ENCODE results near the gene NTNG1. TPM values are rescaled to one million over a fixed set of nuclear protein-coding genes. Genes with fewer than 3 reads are reported as not detected.
"Not testable (repeated sequence)": the region's sequence is repeated elsewhere in the genome, so short reads cannot be mapped to it uniquely, and the experiment has no call there.

The NTNG1 gene
- total RNA-seq, 1 experiment from 2014 or later = 0.41 TPM

DNA sequence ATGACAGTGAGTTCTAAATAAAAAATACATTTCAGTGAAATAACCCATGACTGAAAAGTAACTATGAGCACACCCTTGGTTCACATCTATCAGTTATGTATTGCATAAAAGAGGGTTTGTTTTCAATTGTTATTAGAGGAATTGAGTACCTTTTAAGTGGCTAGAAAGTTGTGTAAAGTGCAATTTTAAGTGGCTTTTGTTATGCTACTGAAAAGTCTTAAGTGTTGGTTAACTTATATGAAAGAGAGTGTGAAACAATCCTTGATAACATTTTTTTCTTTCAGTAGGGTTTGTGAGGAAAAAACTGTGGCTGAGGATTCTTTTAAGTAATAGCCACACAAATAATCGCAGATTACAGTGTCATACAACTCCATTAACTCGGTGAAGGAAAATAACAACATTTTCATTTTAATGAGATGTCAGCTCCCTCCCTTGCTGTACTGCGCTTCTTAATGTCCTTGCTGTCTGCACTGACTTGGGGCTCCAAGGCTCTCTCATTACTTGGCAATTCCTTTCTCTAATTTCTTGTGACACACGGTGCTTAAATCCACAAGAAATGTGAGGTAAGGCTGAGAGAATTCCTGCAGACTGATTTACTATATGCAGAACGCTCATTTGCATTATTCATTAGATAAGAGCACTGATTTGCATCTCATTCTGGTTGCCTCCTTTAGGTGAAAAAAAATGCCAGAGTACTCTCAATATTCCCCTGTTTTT lies 40.6 kb downstream of the NTNG1 start:
- DNase-seq (ENCODE audit: low read depth) = no peak
- in situ Hi-C loops (cut with HindIII; ENCODE audit: low pct_unique_long_range_greater_than_20kb, low sequenced_read_pairs) = no loop called here

DNA sequence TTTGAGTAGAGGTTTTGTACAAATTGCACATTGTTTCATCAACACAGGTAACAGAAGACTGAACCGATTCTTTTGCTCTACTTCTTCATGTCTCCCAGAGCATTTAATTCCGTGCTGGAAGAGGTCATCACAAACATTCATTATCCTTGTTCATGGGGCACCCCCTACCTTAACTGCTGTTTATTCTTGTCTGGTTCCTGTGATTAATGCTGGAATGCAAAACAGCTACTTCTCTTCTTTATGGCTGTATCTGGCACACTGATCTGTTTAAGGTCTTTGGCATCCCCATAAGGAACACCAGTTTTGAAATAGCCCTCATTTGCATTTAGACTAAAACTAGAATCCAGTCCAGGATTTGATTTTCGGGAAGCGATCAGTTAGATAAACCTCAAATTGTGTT lies 42.2 kb downstream of the NTNG1 start:
- in situ Hi-C loops (cut with HindIII; ENCODE audit: low pct_unique_long_range_greater_than_20kb, low sequenced_read_pairs) = no loop called here
- no peak for DNase-seq (ENCODE audit: low read depth)

DNA sequence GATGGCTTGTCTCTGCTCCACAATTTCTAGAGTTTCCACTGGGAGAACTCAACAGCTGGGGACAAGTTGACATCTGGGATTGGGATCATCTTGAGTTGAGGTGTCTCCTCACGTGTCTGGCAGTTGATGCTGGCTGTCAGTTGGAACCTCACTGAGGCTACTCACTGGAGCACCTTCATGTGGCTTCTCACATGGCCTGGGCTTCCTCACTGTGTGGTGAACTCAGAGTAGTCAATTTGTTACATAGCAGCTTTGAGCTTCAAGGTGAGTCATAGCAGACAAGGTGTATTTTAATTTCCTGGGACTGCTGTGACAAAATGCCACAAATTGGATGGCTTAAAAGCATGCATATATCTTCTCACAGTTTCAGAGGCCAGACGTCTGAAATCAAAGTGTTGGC lies 44.0 kb downstream of the NTNG1 start:
- in situ Hi-C loops (cut with HindIII; ENCODE audit: low pct_unique_long_range_greater_than_20kb, low sequenced_read_pairs) = no loop called here
- DNase-seq (ENCODE audit: low read depth) = no peak

DNA sequence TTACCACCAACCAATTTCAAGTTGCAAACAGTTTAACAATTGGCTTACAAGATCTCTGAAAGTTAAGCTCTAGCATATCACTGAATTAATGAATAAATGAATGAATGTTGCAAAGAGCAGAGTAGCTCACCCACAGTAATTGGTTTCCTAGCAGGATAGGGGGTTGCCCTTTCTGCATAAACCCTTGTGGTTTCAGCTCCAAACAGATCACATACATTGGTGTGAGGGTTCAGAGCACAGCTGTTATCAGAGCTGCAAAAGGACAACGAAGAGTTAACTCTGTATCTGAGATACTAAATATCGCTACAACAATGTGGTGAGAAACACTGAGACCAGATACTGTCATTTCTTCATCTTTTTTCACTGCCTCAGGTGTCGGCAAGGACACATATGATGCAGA lies 46.6 kb downstream of the NTNG1 start:
- in situ Hi-C loops (cut with HindIII; ENCODE audit: low pct_unique_long_range_greater_than_20kb, low sequenced_read_pairs) = no loop called here
- no peak for DNase-seq (ENCODE audit: low read depth)

DNA sequence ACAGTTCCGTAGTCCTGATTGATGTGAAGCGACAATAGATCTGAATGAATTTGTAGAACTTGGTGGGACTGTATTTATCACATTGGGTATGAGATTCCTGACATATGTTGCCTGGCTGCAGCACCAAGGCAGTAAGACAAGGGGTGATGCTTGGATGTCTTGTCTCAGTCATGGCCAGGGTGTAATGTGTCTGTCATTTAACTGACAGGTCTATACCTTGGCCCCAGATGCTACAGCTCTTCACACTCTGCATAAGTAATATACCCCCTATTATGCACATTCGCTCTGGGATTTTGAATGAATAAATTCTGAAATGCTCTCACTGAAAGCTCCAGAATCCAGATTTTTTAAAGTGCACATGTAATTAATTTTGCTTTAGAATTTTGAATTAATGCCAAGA lies 47.3 kb downstream of the NTNG1 start:
- in situ Hi-C loops (cut with HindIII; ENCODE audit: low pct_unique_long_range_greater_than_20kb, low sequenced_read_pairs) = no loop called here
- DNase-seq (ENCODE audit: low read depth) = no peak

DNA sequence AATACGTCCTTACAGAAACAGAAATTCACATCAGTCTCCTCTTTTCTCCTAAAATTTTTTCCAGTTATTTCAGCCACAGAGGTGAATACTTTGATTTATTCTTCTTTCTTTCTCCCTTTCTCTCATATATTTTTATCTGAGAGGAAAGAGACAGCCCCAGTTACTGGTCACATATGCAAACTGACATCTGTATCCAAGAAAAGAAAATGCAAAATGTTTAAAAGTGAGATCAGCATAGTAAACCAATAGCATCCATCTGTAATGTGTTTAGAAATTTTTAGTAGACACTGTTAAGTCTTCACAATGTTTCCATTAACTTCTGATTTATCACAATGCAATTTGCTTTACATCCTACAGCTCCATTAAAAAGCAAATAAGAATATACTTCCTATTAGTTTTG lies 53.5 kb downstream of the NTNG1 start:
- no peak for DNase-seq (ENCODE audit: low read depth)
- in situ Hi-C loops (cut with HindIII; ENCODE audit: low pct_unique_long_range_greater_than_20kb, low sequenced_read_pairs) = no loop called here

DNA sequence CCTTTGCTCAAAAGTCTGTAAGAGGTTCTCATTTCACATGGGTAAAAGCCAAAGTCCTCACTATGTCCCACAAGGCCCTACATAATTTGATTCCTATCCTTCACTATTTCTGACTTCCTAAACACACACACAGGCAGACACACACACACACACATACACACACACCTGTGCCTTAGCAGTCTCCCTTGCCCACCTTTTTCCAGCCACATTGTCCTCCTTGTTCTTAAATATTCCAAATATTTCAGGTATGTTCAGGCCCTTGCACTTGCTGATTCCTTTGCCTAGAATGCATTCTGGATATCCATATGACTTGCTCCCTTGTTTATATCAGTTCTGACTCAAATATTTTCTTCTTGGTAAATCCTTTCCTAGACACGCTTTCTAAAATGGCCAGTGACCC lies 54.6 kb downstream of the NTNG1 start:
- DNase-seq (ENCODE audit: low read depth) = no peak
- in situ Hi-C loops (cut with HindIII; ENCODE audit: low pct_unique_long_range_greater_than_20kb, low sequenced_read_pairs) = no loop called here

DNA sequence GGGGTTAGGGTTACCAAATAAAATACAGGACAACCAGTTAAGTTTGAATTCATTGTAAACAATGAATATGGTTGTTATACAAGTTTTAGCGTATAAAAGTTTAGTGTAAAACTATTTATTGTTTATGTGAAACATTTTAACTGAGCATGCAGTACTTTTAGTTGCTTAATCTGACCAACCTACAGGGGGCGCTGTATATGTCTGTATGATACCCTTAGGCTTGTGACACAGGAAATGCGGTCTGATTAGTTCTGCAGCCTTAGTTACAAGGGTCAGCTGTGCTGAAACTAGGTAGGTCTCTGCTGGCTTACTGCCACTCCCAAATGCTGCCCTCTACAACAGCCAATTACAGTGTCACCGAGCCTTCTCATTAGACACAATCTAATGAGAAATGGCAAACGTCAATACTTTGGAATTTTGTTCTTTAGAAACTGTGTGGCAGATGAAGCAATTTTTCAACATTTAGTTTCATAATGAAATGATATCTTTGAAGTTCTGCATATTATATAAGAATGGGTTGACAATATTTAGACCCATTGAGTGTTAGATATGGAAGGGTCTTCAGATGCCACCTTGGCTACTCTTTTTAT lies 56.2 kb downstream of the NTNG1 start:
- in situ Hi-C loops (cut with HindIII; ENCODE audit: low pct_unique_long_range_greater_than_20kb, low sequenced_read_pairs) = no loop called here
- no peak for DNase-seq (ENCODE audit: low read depth)

DNA sequence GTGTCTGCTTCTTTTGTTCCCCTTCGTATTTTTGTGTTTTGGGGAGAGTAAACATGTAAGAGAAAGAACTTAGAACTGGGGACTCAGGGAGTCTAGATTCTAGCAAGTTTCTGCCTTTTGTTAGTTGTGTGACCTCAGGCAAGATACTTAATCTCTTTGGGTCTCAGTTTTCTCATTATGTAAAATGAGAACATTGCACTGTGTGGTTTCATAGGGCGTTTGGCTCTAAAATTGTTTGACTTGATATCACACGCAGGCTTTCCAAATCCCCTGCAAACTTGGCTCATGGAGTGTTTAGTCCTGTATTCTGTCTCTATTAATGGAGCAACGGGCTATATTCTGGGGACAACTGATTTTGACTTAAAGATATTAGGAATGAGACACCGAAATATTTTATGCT lies 57.7 kb downstream of the NTNG1 start:
- no peak for DNase-seq (ENCODE audit: low read depth)
- in situ Hi-C loops (cut with HindIII; ENCODE audit: low pct_unique_long_range_greater_than_20kb, low sequenced_read_pairs) = no loop called here

DNA sequence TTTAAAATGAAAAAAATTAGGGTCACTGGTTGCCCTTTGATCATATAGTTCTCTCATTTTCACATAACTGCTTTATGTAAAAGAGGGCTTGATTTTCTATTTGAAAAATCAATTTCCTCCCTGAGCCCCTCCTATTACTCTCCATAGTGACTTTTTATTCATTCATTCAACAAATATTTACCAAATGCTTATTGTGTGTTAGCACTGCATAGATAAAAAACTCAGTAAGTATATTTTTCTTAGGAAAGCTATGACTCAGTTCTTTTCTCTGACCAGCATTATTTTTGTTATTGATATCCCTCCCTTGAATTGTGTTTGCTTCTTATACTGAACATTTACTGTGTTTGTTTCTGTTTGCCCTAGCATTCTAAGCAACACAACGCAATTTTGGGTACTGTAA lies 59.8 kb downstream of the NTNG1 start:
- DNase-seq (ENCODE audit: low read depth) = no peak
- in situ Hi-C loops (cut with HindIII; ENCODE audit: low pct_unique_long_range_greater_than_20kb, low sequenced_read_pairs) = no loop called here

DNA sequence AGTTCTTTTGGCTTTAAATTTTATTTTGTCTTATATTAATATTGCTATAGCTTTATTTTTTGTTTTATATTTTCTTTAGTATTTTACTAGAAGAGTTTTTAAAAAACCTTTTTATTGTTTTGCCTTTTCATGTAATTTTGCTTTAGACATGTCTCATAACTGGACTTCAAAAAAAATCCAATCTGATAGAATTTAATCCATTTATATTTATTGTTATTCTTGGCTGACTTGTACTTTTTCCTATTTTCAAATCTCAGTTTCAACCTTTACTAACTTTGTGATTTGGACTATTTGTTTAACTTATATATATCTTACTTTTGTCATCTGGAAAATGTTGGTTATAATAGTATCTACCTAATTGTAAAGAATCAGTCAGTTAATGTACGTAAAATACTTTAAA lies 61.2 kb downstream of the NTNG1 start:
- DNase-seq (ENCODE audit: low read depth) = no peak
- in situ Hi-C loops (cut with HindIII; ENCODE audit: low pct_unique_long_range_greater_than_20kb, low sequenced_read_pairs) = no loop called here

DNA sequence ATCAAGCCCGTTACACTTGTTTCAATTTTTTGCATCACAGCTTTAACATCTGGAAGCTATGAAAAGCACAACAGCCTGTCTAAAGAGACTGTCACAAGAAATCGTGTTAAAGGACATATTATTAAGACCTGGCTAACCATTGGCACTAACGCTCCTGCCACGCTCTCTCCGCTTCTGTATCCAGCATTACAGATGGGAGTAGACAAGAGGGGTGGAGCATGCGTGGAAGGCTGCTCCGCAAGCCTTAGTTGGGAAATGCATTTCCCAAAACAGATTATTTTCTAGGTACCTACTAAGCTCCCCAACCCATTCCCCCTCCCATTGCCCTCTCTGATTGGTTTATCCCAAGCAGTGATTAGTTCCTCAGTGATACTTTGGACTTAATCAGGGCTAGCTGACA lies 72.4 kb downstream of the NTNG1 start:
- in situ Hi-C loops (cut with HindIII; ENCODE audit: low pct_unique_long_range_greater_than_20kb, low sequenced_read_pairs) = no loop called here
- DNase-seq (ENCODE audit: low read depth) = no peak

DNA sequence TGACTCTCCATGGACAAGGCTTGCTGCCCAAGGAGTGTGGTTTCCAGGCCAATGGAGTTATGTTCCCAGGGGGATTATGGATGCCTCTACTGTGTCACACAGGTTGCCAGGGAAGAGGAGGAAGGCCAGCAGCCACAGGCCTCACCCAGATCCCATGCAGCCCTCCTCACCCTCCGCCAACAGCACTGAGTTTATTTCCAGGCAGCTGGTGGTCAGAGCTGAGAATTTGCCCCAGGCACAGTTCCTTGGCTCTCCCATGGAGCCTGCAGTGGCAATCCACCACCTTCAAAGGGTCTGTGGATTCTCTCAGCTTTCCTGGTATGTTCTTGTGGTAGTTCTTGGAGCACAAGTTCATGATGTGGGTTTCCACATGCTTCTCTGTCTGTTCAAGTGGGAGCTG lies 79.2 kb downstream of the NTNG1 start:
- DNase-seq (ENCODE audit: low read depth) = no peak
- in situ Hi-C loops (cut with HindIII; ENCODE audit: low pct_unique_long_range_greater_than_20kb, low sequenced_read_pairs) = no loop called here

DNA sequence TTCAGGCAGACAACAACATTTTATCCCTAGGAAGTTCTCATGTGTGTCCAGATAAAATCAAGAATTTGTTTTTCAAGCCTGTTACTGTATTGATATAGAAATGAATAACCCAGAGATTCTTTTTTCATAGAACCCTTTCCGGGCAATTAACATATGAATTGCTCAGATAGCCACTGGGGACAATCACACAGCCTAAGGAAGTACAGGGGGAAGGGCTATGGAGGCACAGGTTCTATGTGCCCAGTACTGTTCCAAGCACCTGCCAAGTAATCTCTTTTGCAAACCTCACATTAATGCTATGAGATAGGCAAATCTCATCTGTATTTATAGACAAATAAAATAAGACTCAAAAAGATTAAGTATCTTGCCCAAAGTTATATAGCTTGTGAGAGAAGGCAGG lies 84.9 kb downstream of the NTNG1 start:
- no peak for DNase-seq (ENCODE audit: low read depth)
- in situ Hi-C loops (cut with HindIII; ENCODE audit: low pct_unique_long_range_greater_than_20kb, low sequenced_read_pairs) = no loop called here

DNA sequence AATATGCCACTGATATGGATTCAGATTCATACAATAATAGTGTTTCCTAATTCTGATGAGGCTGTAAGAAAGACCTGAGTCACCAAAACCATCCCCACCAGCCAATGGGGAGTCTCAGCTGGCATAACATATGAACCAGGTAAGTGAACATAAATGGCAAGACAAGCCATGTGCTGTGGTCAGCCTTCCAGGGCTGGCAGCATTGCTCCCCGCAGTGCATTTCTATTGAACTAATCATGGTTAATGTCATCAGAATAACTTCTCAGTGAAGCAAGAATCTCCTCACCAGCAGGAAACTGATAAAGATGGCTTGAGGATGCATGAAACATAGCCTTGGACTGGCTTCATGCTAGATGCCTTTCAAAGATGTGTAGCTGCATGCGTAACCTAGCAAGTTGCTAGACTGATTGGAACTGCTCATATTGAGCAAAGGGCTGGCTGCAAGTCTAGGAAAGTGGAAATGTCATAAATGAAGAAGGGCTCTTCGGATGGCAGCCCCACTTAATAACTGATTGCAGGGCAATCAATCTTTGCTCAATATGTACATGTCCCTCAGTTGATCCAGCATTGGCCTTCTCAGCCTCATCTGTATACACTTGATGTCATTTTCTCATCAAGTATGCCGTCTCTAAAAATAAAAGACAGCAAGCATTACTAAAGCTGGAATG lies 88.0 kb downstream of the NTNG1 start:
- DNase-seq (ENCODE audit: low read depth) = no peak
- in situ Hi-C loops (cut with HindIII; ENCODE audit: low pct_unique_long_range_greater_than_20kb, low sequenced_read_pairs) = no loop called here

DNA sequence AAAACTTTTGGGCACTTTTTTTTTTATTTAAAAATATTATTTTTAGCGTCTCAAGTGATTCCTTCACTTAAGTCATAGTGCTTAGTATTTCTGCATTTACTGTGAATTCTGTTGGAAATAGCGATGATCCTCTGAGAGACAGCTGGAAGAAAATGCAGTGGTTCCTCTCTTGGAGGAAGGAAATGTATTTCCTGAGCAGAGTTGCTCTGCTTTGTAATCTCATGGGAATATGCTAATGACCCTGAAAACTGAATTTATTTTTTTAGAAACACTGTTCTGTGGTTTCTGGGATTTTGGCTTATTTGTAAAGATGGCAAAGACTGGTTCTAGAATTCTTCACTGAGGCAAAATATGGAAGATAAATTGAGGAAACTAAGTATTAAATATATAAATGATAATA lies 88.9 kb downstream of the NTNG1 start:
- DNase-seq (ENCODE audit: low read depth) = no peak
- in situ Hi-C loops (cut with HindIII; ENCODE audit: low pct_unique_long_range_greater_than_20kb, low sequenced_read_pairs) = no loop called here

DNA sequence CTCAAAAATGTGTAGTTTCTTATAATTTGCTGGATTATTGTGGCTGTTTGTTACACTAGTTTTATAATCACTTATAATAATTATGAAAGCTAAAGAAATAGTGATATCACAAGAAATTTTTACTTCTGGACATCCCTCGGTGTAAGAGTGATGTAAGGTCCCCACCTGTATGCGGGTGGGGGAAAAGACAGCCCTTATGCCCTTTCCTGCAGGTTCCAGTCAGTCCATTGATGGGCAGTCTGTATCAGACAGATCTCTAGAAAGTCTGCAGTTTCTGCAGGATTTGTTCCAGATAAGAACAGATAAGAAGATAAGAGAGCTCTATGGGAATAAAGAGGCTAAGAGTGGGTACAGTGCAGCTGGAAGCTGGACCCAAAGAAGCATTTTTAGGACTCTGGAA lies 89.3 kb downstream of the NTNG1 start:
- in situ Hi-C loops (cut with HindIII; ENCODE audit: low pct_unique_long_range_greater_than_20kb, low sequenced_read_pairs) = no loop called here
- no peak for DNase-seq (ENCODE audit: low read depth)

DNA sequence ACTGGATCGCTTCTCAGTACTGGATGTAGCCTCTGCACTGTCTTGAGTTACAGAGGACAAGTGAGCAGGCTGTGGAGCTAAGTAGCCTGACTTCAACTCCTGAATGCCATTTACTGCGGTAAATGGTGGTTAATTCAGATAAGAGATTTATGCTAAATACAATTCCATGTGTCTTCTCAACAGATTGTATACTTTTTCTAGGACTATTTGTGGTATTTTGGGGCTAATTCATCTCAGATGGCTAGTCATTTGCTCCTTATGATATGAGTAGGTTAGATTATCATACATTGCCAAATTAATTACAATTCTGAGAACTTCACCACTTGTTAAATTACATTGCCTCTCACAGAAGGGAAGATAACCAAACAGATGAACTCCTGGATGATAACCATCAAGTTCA lies 90.5 kb downstream of the NTNG1 start:
- no peak for DNase-seq (ENCODE audit: low read depth)
- in situ Hi-C loops (cut with HindIII; ENCODE audit: low pct_unique_long_range_greater_than_20kb, low sequenced_read_pairs) = no loop called here

DNA sequence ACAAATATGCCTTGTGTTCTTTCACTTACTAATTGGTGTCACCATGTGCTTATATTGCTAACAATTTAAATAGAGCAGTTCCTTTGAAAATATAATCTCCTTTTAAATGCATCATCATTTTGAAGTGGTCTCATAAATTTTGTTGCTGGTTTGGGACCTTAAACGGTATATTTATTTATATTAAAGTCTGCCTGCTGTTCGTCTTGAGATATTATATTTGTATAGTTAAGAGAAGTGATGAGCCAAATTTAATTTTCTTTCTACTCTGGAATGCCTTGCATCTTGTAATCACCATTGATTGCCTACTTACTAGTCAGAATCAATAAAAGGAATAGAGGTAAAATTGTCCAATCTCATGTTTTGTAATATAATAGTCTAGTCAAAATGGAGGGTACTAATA lies 91.6 kb downstream of the NTNG1 start:
- in situ Hi-C loops (cut with HindIII; ENCODE audit: low pct_unique_long_range_greater_than_20kb, low sequenced_read_pairs) = no loop called here

DNA sequence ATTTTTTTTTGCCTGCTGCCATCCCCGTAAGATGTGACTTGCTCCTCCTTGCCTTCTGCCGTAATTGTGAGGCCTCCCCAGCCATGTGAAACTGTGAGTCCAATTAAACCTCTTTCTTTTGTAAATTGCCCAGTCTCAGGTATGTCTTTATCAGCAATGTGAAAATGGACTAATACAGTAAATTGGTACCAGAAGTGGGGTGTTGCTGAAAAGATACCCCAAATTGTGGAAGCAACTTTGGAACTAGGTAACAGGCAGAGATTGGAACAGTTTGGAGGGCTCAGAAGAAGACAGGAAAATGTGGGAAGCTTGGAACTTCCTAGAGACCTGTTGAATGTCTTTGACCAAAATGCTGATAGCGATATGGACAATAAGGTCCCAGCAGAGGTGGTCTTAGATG lies 95.9 kb downstream of the NTNG1 start:
- in situ Hi-C loops (cut with HindIII; ENCODE audit: low pct_unique_long_range_greater_than_20kb, low sequenced_read_pairs); DNase-seq (ENCODE audit: low read depth): not testable (repeated sequence)

More for the DNA sequence above, 91.6 kb downstream of the NTNG1 start:
- DNase-seq (ENCODE audit: low read depth) = no peak
